GM12875 (cell line): ENCODE data around the gene ATP13A4.

Source experiments
- H3K4me3 ChIP-seq: one replicate; pipeline ENCODE4 v1.5.1; 2011; ENCODE audit warnings: low read depth, low read length, control low read depth
- CTCF ChIP-seq: IDR thresholded peaks from 2 replicates; pipeline ENCODE4 v1.5.1; 2011; ENCODE audit warnings: low read depth, mild to moderate bottlenecking, control low read depth, inconsistent platforms, low read length, moderate library complexity, borderline replicate concordance; ENCODE audit not compliant: insufficient read depth

ATP13A4 gene

GRCh38 chr3:193387596-193387995, 167.1 kb downstream of the ATP13A4 start:
- no peak for TF ChIP-seq CTCF
- no peak overlapping the region for H3K4me3 ChIP-seq

GRCh38 chr3:193378706-193379105, 176.0 kb downstream of the ATP13A4 start, which contains the start of gene ATP13A5:
ATP13A5 (minus strand) TSS chr3:193378753; CDS start chr3:193378725, 28 bp downstream.
- no peak for TF ChIP-seq CTCF
- H3K4me3 ChIP-seq = no peak within 1 kb of the TSS

- TF ChIP-seq CTCF = no peak
- no peak overlapping the region for H3K4me3 ChIP-seq
Observed at GRCh38 chr3:193377591-193377990, 177.1 kb downstream of the ATP13A4 start.

GRCh38 chr3:193375614-193376013, 179.1 kb downstream of the ATP13A4 start:
- no peak for TF ChIP-seq CTCF
- no peak overlapping the region for H3K4me3 ChIP-seq

GRCh38 chr3:193372783-193373182, 181.9 kb downstream of the ATP13A4 start:
- TF ChIP-seq CTCF = no peak
- no peak overlapping the region for H3K4me3 ChIP-seq

- no peak for TF ChIP-seq CTCF
- H3K4me3 ChIP-seq = no peak overlapping the region
Observed at GRCh38 chr3:193367868-193368267, 186.8 kb downstream of the ATP13A4 start.

GRCh38 chr3:193357291-193357690, 197.4 kb downstream of the ATP13A4 start:
- no peak for TF ChIP-seq CTCF
- H3K4me3 ChIP-seq = no peak overlapping the region
